ENCODE results near the gene RTF2.

Gene RTF2, protein sequence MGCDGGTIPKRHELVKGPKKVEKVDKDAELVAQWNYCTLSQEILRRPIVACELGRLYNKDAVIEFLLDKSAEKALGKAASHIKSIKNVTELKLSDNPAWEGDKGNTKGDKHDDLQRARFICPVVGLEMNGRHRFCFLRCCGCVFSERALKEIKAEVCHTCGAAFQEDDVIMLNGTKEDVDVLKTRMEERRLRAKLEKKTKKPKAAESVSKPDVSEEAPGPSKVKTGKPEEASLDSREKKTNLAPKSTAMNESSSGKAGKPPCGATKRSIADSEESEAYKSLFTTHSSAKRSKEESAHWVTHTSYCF

GRCh38 chr20:56468316-56469076, at the start of gene RTF2:
Gene RTF2, plus strand, starts transcription at chr20:56468627. Its CDS starts 71 bp downstream, at chr20:56468698.
- no peaks in the 10 kb centered on the region for H3K9me3 ChIP-seq (replicated peaks; ENCODE audit: insufficient read depth, low read length)
- no peak for TF ChIP-seq EZH2phosphoT487 (IDR thresholded peaks at IDR 0.05; ENCODE audit: low read length)
- TF ChIP-seq CTCF (IDR thresholded peaks at IDR 0.05; ENCODE audit: low read length), result no peak
- no peak for TF ChIP-seq EZH2 (optimal IDR thresholded peaks at IDR 0.05; ENCODE audit: low read depth, low read length)
- peak; percentile 94 for DNase-seq
- H3K27ac ChIP-seq (ENCODE audit: low read length), result peak within 1 kb of the TSS; percentile 47; the same call in 1 of the 2 replicates
- no peaks in the 10 kb centered on the region for H4K20me1 ChIP-seq (ENCODE audit: insufficient read depth, low read length)
- no peaks in the 10 kb centered on the region for H3F3A ChIP-seq (ENCODE audit: insufficient read depth, low read length)
- H3K4me3 ChIP-seq (ENCODE audit: low read length), result peak within 1 kb of the TSS; percentile 93
- H3K4me1 ChIP-seq (ENCODE audit: low read length), result peaks cover 8% of the 10 kb centered on the region
- H3K27me3 ChIP-seq (replicated peaks; ENCODE audit: insufficient read depth, low read length), result peaks cover 10% of the 10 kb centered on the region
- peaks cover 41% of the 10 kb centered on the region for H3K79me2 ChIP-seq (ENCODE audit: low read length)
- peak within 1 kb of the TSS; percentile 83 for H3K9ac ChIP-seq (ENCODE audit: low read length)
- H3K36me3 ChIP-seq (replicated peaks; ENCODE audit: insufficient read depth, low read length), result no peaks in the 10 kb centered on the region
- peak within 1 kb of the TSS; percentile 93 for H2AFZ ChIP-seq (ENCODE audit: low read length)
- H3K9me2 ChIP-seq (replicated peaks; ENCODE audit: insufficient read depth, low read length), result no peaks in the 10 kb centered on the region
- H3K4me2 ChIP-seq (ENCODE audit: low read depth, low read length), result peak within 1 kb of the TSS; percentile 77

DNA sequence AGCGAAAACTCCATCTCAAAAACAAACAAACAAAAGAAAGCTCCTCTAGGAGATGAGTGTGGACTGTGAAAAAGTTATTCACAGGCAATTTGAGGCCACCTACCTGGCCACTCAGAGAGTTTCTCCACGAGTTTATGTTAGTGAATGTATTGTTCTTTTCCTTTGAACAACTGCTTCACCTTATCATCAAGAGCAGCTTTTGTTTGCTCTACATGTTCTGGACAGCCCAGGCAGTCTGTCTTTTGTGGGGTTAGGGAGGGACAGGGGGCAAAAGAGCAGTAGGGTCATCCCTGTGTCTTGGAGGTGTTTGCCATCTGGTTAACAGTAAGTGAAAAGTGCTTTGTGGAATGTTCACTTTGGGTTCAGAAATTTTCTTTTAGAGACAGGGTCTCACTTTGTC, 48.4 kb upstream of the RTF2 start:
- Histone ChIP-seq H3K4me2 (ENCODE audit: low read depth, low read length) (no peak overlapping the region), H2AFZ (ENCODE audit: low read length) (no peak overlapping the region), H3F3A (ENCODE audit: insufficient read depth, low read length) (no peaks in the 10 kb centered on the region), H3K4me3 (ENCODE audit: low read length) (no peak overlapping the region), H3K27ac (ENCODE audit: low read length) (no peak overlapping the region), H3K27me3 (replicated peaks; ENCODE audit: insufficient read depth, low read length) (no peaks in the 10 kb centered on the region), H3K79me2 (ENCODE audit: low read length) (no peaks in the 10 kb centered on the region), H4K20me1 (ENCODE audit: insufficient read depth, low read length) (no peaks in the 10 kb centered on the region), H3K9me2 (replicated peaks; ENCODE audit: insufficient read depth, low read length) (no peaks in the 10 kb centered on the region), H3K9ac (ENCODE audit: low read length) (no peak overlapping the region), H3K36me3 (replicated peaks; ENCODE audit: insufficient read depth, low read length) (no peaks in the 10 kb centered on the region), H3K4me1 (ENCODE audit: low read length) (no peaks in the 10 kb centered on the region), H3K9me3 (replicated peaks; ENCODE audit: insufficient read depth, low read length) (no peaks in the 10 kb centered on the region)
- no peak for TF ChIP-seq CTCF (IDR thresholded peaks at IDR 0.05; ENCODE audit: low read length)
- no peak for TF ChIP-seq EZH2phosphoT487 (IDR thresholded peaks at IDR 0.05; ENCODE audit: low read length)
- TF ChIP-seq EZH2 (optimal IDR thresholded peaks at IDR 0.05; ENCODE audit: low read depth, low read length), result no peak
- DNase-seq, result no peak

GRCh38 chr20:56420940-56421688, 47.3 kb upstream of the RTF2 start:
- Histone ChIP-seq H3K36me3 (replicated peaks; ENCODE audit: insufficient read depth, low read length) (no peaks in the 10 kb centered on the region), H3F3A (ENCODE audit: insufficient read depth, low read length) (no peaks in the 10 kb centered on the region), H3K4me3 (ENCODE audit: low read length) (no peak overlapping the region), H2AFZ (ENCODE audit: low read length) (no peak overlapping the region), H3K9me2 (replicated peaks; ENCODE audit: insufficient read depth, low read length) (no peaks in the 10 kb centered on the region), H3K4me2 (ENCODE audit: low read depth, low read length) (no peak overlapping the region), H3K4me1 (ENCODE audit: low read length) (no peaks in the 10 kb centered on the region), H3K9ac (ENCODE audit: low read length) (no peak overlapping the region), H3K27ac (ENCODE audit: low read length) (no peak overlapping the region), H3K79me2 (ENCODE audit: low read length) (no peaks in the 10 kb centered on the region), H3K9me3 (replicated peaks; ENCODE audit: insufficient read depth, low read length) (no peaks in the 10 kb centered on the region), H3K27me3 (replicated peaks; ENCODE audit: insufficient read depth, low read length) (no peaks in the 10 kb centered on the region), H4K20me1 (ENCODE audit: insufficient read depth, low read length) (no peaks in the 10 kb centered on the region)
- DNase-seq, result no peak
- no peak for TF ChIP-seq EZH2phosphoT487 (IDR thresholded peaks at IDR 0.05; ENCODE audit: low read length)
- TF ChIP-seq EZH2 (optimal IDR thresholded peaks at IDR 0.05; ENCODE audit: low read depth, low read length), result no peak
- TF ChIP-seq CTCF (IDR thresholded peaks at IDR 0.05; ENCODE audit: low read length), result no peak

Measured in MM.1S (cell line).